MM.1S (cell line): ENCODE data around the gene AGAP1.

Experiments
- DNase-seq: peaks from one replicate; pipeline ENCODE4 v3.0.0-alpha.2; 2015
- H2AFZ ChIP-seq: fragments of 300-600 bp; sonication (generic); 2 replicates; pipeline ENCODE4 v1.6.0; 2016; ENCODE audit warnings: antibody characterized with exemption, low read length
- H3F3A ChIP-seq: fragments of 300-600 bp; sonication (generic); 2 replicates; pipeline ENCODE4 v1.6.1; 2016; ENCODE audit warnings: mild to moderate bottlenecking, antibody characterized with exemption, low read length, moderate library complexity, mixed read lengths; ENCODE audit not compliant: insufficient read depth
- H3K27ac ChIP-seq: fragments of 300-600 bp; sonication (generic); 2 replicates; pipeline ENCODE4 v1.5.1; 2016; ENCODE audit warnings: mild to moderate bottlenecking, low read length
- H3K27me3 ChIP-seq: fragments of 300-600 bp; sonication (generic); replicated peaks from 2 replicates; pipeline ENCODE4 v1.6.0; 2016; ENCODE audit warnings: low read length; ENCODE audit not compliant: insufficient read depth
- H3K36me3 ChIP-seq: fragments of 300-600 bp; sonication (generic); replicated peaks from 2 replicates; pipeline ENCODE4 v1.6.1; 2016; ENCODE audit warnings: mild to moderate bottlenecking, low read length, mixed read lengths; ENCODE audit not compliant: insufficient read depth
- H3K4me1 ChIP-seq: fragments of 300-600 bp; sonication (generic); 2 replicates; pipeline ENCODE4 v1.6.1; 2016; ENCODE audit warnings: low read length, mixed read lengths
- H3K4me2 ChIP-seq: fragments of 300-600 bp; sonication (generic); 2 replicates; pipeline ENCODE4 v1.6.0; 2016; ENCODE audit warnings: low read depth, low read length
- H3K4me3 ChIP-seq: fragments of 300-600 bp; sonication (generic); 2 replicates; pipeline ENCODE4 v1.5.1; 2016; ENCODE audit warnings: low read length, mixed read lengths
- H3K79me2 ChIP-seq: fragments of 300-600 bp; sonication (generic); 2 replicates; pipeline ENCODE4 v1.6.1; 2016; ENCODE audit warnings: mixed run types, low read length, mixed read lengths
- H3K9ac ChIP-seq: fragments of 300-600 bp; sonication (generic); 2 replicates; pipeline ENCODE4 v1.6.1; 2016; ENCODE audit warnings: low read length, mixed read lengths
- H3K9me2 ChIP-seq: fragments of 300-600 bp; sonication (generic); replicated peaks from 2 replicates; pipeline ENCODE4 v1.6.1; 2016; ENCODE audit warnings: mild to moderate bottlenecking, low read length, mixed read lengths; ENCODE audit not compliant: insufficient read depth
- H3K9me3 ChIP-seq: fragments of 300-600 bp; sonication (generic); replicated peaks from 2 replicates; pipeline ENCODE4 v1.6.1; 2016; ENCODE audit warnings: mild to moderate bottlenecking, low read length, mixed read lengths; ENCODE audit not compliant: insufficient read depth
- H4K20me1 ChIP-seq: fragments of 300-600 bp; sonication (generic); 2 replicates; pipeline ENCODE4 v1.6.1; 2016; ENCODE audit warnings: mild to moderate bottlenecking, low read length, moderate library complexity, mixed read lengths; ENCODE audit not compliant: insufficient read depth
- CTCF ChIP-seq: fragments of 300-600 bp; sonication (generic); IDR thresholded peaks from 2 replicates; pipeline ENCODE4 v1.5.1; 2016; ENCODE audit warnings: antibody characterized with exemption, low read length, mixed read lengths
- EZH2 ChIP-seq: fragments of 300-600 bp; sonication (generic); optimal IDR thresholded peaks from 2 replicates; pipeline ENCODE3; 2017; ENCODE audit warnings: low read depth, mild to moderate bottlenecking, antibody characterized with exemption, low read length, mixed read lengths
- EZH2phosphoT487 ChIP-seq: fragments of 300-600 bp; sonication (generic); IDR thresholded peaks from 2 replicates; pipeline ENCODE4 v1.6.1; 2018; ENCODE audit warnings: antibody characterized with exemption, low read length

AGAP1 gene

GRCh38 chr2:236160366-236161081, 666.7 kb downstream of the AGAP1 start:
- no peak for TF ChIP-seq EZH2
- no peak for TF ChIP-seq CTCF
- TF ChIP-seq EZH2phosphoT487: no peak
- Histone ChIP-seq H3K9me2 (no peaks in the 10 kb centered on the region), H3K79me2 (no peaks in the 10 kb centered on the region), H3K4me3 (no peak overlapping the region), H3K4me2 (no peak overlapping the region), H3K9me3 (no peaks in the 10 kb centered on the region), H4K20me1 (no peaks in the 10 kb centered on the region), H3K36me3 (no peaks in the 10 kb centered on the region), H2AFZ (no peak overlapping the region), H3F3A (no peaks in the 10 kb centered on the region), H3K4me1 (no peaks in the 10 kb centered on the region), H3K27me3 (peaks cover 53% of the 10 kb centered on the region), H3K9ac (no peak overlapping the region), H3K27ac (no peak overlapping the region)
- no peak for DNase-seq

- Histone ChIP-seq H3K36me3 (no peaks in the 10 kb centered on the region), H3K9ac (no peak overlapping the region), H3K9me3 (no peaks in the 10 kb centered on the region), H3K27me3 (peaks cover 57% of the 10 kb centered on the region), H3K79me2 (no peaks in the 10 kb centered on the region), H3K27ac (no peak overlapping the region), H2AFZ (no peak overlapping the region), H3K9me2 (no peaks in the 10 kb centered on the region), H3K4me2 (no peak overlapping the region), H4K20me1 (no peaks in the 10 kb centered on the region), H3K4me1 (no peaks in the 10 kb centered on the region), H3K4me3 (no peak overlapping the region), H3F3A (no peaks in the 10 kb centered on the region)
- TF ChIP-seq EZH2 (no peak), EZH2phosphoT487 (no peak), CTCF (no peak)
- no peak for DNase-seq
Measured at GRCh38 chr2:236161082-236161462, 667.2 kb downstream of the AGAP1 start.

- Histone ChIP-seq H3K4me1 (no peaks in the 10 kb centered on the region), H3K4me3 (no peak overlapping the region), H3K4me2 (no peak overlapping the region), H3K9me3 (no peaks in the 10 kb centered on the region), H3K9ac (no peak overlapping the region), H2AFZ (no peak overlapping the region), H3K36me3 (no peaks in the 10 kb centered on the region), H3F3A (no peaks in the 10 kb centered on the region), H3K27ac (no peak overlapping the region), H3K27me3 (peaks cover 57% of the 10 kb centered on the region), H3K79me2 (no peaks in the 10 kb centered on the region), H3K9me2 (no peaks in the 10 kb centered on the region), H4K20me1 (no peaks in the 10 kb centered on the region)
- DNase-seq: no peak
- TF ChIP-seq EZH2 (no peak), EZH2phosphoT487 (no peak), CTCF (no peak)
Measured at GRCh38 chr2:236161531-236161930, 667.7 kb downstream of the AGAP1 start.
